ENCODE measurements around the gene IFNA4. TPM values are rescaled to one million over a fixed set of nuclear protein-coding genes. Genes with fewer than 3 reads are reported as not detected.

Gene IFNA4
- total and polyA plus RNA-seq, 8 donors: not detected

DNA sequence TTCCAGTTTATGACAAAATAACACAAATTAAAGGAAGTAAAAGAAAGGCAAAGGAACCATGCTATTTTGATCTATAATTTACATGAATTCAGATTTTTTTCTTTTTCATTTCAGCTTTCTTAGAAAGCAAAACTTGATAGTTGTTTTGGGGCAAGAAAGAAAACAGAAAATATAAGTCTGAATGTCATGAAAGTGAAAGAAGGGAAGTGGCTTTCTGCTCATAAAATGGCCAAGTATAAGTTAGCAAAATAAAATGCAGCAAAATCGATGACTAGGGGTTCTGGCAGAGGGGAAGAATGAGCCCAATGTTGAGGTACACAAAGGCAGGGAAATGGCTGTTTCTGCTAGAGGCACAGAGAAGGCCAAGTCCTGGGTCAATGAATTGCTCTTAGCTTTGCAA, 42.8 kb downstream of the IFNA4 start:
- intact Hi-C loops (cut with DNase I): no loop called here
- Histone ChIP-seq H3K4me1 (no peaks in the 10 kb centered on the region), H3K36me3 (no peaks in the 10 kb centered on the region), H3K27ac (no peak overlapping the region), H3K9me3 (peaks cover 0 to 5% of the 10 kb centered on the region in 2 donors), H3K27me3 (no peaks in the 10 kb centered on the region), H3K4me3 (no peak overlapping the region)
- TF ChIP-seq, protein P1, sequence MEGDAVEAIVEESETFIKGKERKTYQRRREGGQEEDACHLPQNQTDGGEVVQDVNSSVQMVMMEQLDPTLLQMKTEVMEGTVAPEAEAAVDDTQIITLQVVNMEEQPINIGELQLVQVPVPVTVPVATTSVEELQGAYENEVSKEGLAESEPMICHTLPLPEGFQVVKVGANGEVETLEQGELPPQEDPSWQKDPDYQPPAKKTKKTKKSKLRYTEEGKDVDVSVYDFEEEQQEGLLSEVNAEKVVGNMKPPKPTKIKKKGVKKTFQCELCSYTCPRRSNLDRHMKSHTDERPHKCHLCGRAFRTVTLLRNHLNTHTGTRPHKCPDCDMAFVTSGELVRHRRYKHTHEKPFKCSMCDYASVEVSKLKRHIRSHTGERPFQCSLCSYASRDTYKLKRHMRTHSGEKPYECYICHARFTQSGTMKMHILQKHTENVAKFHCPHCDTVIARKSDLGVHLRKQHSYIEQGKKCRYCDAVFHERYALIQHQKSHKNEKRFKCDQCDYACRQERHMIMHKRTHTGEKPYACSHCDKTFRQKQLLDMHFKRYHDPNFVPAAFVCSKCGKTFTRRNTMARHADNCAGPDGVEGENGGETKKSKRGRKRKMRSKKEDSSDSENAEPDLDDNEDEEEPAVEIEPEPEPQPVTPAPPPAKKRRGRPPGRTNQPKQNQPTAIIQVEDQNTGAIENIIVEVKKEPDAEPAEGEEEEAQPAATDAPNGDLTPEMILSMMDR (IDR thresholded peaks at IDR 0.05): no peak
- ATAC-seq: no peak
- no peak for DNase-seq

DNA sequence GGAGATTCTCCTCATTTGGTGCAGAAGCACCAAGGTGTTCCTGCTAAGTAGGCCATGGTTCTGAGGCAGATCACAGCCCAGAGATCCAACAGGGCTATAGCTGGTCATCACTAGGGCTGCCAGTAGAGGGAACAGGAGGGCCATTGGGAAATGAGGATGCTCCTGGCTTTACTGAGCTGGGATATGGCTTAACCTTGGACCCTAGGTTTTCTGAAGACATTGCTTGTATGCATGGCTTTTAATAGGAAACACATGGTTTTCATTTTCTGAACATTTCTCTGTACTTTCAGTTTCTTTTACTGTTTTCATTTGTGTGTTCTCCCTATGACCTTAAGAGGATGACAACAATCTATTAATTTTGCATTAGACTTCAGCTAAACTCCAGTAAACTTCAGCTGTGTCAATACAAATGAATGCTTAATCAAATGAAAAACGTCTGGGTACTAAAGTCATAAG, 45.9 kb downstream of the IFNA4 start, which contains the start of gene IFNW1:
TSS of gene IFNW1 (minus strand) at position 406 of the 456 bp plus-strand sequence. CDS start at position 144, 262 bp downstream.
- Histone ChIP-seq H3K9me3 (no peaks in the 10 kb centered on the region), H3K36me3 (no peaks in the 10 kb centered on the region), H3K27me3 (no peaks in the 10 kb centered on the region), H3K4me1 (no peaks in the 10 kb centered on the region), H3K27ac (no peak within 1 kb of the TSS), H3K4me3 (no peak within 1 kb of the TSS)
- intact Hi-C loops (cut with DNase I): no loop called here
- ATAC-seq (no peak), DNase-seq (no peak)
- TF ChIP-seq, protein P1 (IDR thresholded peaks at IDR 0.05): no peak

DNA sequence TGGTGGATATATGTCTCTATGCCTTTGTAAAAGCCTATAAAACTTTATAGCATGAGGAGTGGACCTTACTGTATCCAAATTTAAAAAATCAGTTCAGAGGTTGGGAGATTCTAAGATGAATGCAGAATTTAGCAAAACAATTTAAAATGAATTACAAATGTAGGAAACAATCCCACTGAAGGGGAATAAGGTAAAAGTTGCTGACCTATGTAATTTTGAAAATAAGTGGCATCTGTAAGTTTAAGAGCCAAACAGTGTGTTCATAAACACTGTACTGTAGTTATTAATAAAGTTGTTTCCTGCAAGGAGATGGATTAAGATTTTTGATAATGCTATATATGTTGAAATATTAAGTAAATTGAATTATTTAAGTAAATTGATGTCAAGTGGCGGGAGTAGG, 50.4 kb downstream of the IFNA4 start:
- intact Hi-C loops (cut with DNase I): no loop called here
- no peak for ATAC-seq

More for the DNA sequence above, 50.4 kb downstream of the IFNA4 start:
- DNase-seq: no peak
- H3K27ac ChIP-seq: no peak overlapping the region
- no peak overlapping the region for H3K4me3 ChIP-seq
- no peaks in the 10 kb centered on the region for H3K9me3 ChIP-seq
- no peaks in the 10 kb centered on the region for H3K27me3 ChIP-seq
- TF ChIP-seq, protein P1 (IDR thresholded peaks at IDR 0.05): no peak
- no peaks in the 10 kb centered on the region for H3K4me1 ChIP-seq
- H3K36me3 ChIP-seq: no peaks in the 10 kb centered on the region

Other genes with a start within 250 kb of the IFNA4 start
- gene HACD4, start 155.9 kb downstream of the IFNA4 start, total RNA-seq: 1 to 10 TPM; 6.3 to 8.4 TPM
- gene HACD4, start 155.9 kb downstream of the IFNA4 start, polyA plus RNA-seq (ENCODE audit: insufficient read length in 6 of 6): 10 to 100 TPM in 4 of 6 donors, 1 to 10 TPM in 2; 9.4 to 12.2 (median 10.7) TPM
- gene IFNB1, start 109.6 kb downstream of the IFNA4 start, total RNA-seq: not detected
- gene IFNB1, start 109.6 kb downstream of the IFNA4 start, polyA plus RNA-seq (ENCODE audit: insufficient read length in 6 of 6): not detected
- not detected for gene IFNW1, start 45.8 kb downstream of the IFNA4 start, total RNA-seq
- under 1 TPM in 3 of 6 donors, not detected in 3; 0.07 to 0.15 (median 0.09) TPM for gene IFNW1, start 45.8 kb downstream of the IFNA4 start, polyA plus RNA-seq (ENCODE audit: insufficient read length in 6 of 6)
- not detected for gene IFNA21, start 20.9 kb downstream of the IFNA4 start, total RNA-seq
- gene IFNA21, start 20.9 kb downstream of the IFNA4 start, polyA plus RNA-seq (ENCODE audit: insufficient read length in 6 of 6): not detected
- not detected for gene IFNA7, start 14.6 kb upstream of the IFNA4 start, total RNA-seq
- not detected for gene IFNA7, start 14.6 kb upstream of the IFNA4 start, polyA plus RNA-seq (ENCODE audit: insufficient read length in 6 of 6)
- gene IFNA10, start 19.6 kb upstream of the IFNA4 start, total RNA-seq: not detected
- gene IFNA10, start 19.6 kb upstream of the IFNA4 start, polyA plus RNA-seq (ENCODE audit: insufficient read length in 6 of 6): not detected
- gene IFNA16, start 29.7 kb upstream of the IFNA4 start, total RNA-seq: not detected
- not detected for gene IFNA16, start 29.7 kb upstream of the IFNA4 start, polyA plus RNA-seq (ENCODE audit: insufficient read length in 6 of 6)
- gene IFNA17, start 40.6 kb upstream of the IFNA4 start, total RNA-seq: not detected
- not detected for gene IFNA17, start 40.6 kb upstream of the IFNA4 start, polyA plus RNA-seq (ENCODE audit: insufficient read length in 6 of 6)
- not detected for gene IFNA14, start 52.4 kb upstream of the IFNA4 start, total RNA-seq
- not detected for gene IFNA14, start 52.4 kb upstream of the IFNA4 start, polyA plus RNA-seq (ENCODE audit: insufficient read length in 6 of 6)
- gene IFNA5, start 117.7 kb upstream of the IFNA4 start, total RNA-seq: not detected
- not detected for gene IFNA5, start 117.7 kb upstream of the IFNA4 start, polyA plus RNA-seq (ENCODE audit: insufficient read length in 6 of 6)
- 10 to 100 TPM; 21.6 to 23.4 TPM for gene KLHL9, start 147.8 kb upstream of the IFNA4 start, total RNA-seq
- 10 to 100 TPM; 39.1 to 45.5 (median 42.0) TPM for gene KLHL9, start 147.8 kb upstream of the IFNA4 start, polyA plus RNA-seq (ENCODE audit: insufficient read length in 6 of 6)
- not detected for gene IFNA6, start 163.3 kb upstream of the IFNA4 start, total RNA-seq
- not detected for gene IFNA6, start 163.3 kb upstream of the IFNA4 start, polyA plus RNA-seq (ENCODE audit: insufficient read length in 6 of 6)
- not detected for gene IFNA13, start 180.5 kb upstream of the IFNA4 start, total RNA-seq
- under 1 TPM in 1 of 6 donors, not detected in 5; 0.14 TPM for gene IFNA13, start 180.5 kb upstream of the IFNA4 start, polyA plus RNA-seq (ENCODE audit: insufficient read length in 6 of 6)
- not detected for gene IFNA2, start 197.8 kb upstream of the IFNA4 start, total RNA-seq
- under 1 TPM in 1 of 6 donors, not detected in 5; 0.13 TPM for gene IFNA2, start 197.8 kb upstream of the IFNA4 start, polyA plus RNA-seq (ENCODE audit: insufficient read length in 6 of 6)
- not detected for gene IFNA8, start 221.5 kb upstream of the IFNA4 start, total RNA-seq
- not detected for gene IFNA8, start 221.5 kb upstream of the IFNA4 start, polyA plus RNA-seq (ENCODE audit: insufficient read length in 6 of 6)